A549 (cell line): ENCODE measurements around the gene FGF6. TPM values are rescaled to one million over a fixed set of nuclear protein-coding genes. Genes with fewer than 3 reads are reported as not detected.

ENCODE experiments used
- ATAC-seq, 2 experiments: fragments of 200-7000 bp in 1 of 2; fragments of >200 bp in 1 of 2; cut with Nextera tagmentation in 1 of 2; cut with Tn5 transposase in 1 of 2; 3 replicates each; pipeline versions ENCODE4 v1.8.0 to v1.9.1; 2018 to 2020; ENCODE audit warnings: mild to moderate bottlenecking in 1 of 2, moderate library complexity in 1 of 2
- CTCF ChIA-PET: fragments of 300-600 bp; sonication (Branson Sonifier 250); formaldehyde crosslinking; extraction: SDS; loops from one replicate; lab custom pipeline; 2021; ENCODE audit warnings: antibody characterized with exemption, inconsistent platforms; lab: Yijun Ruan, JAX
- POLR2A ChIA-PET: fragments of 350-600 bp; formaldehyde crosslinking; extraction: SDS; loops from one replicate; lab custom pipeline; 2021; ENCODE audit warnings: antibody characterized with exemption, inconsistent platforms; lab: Yijun Ruan, JAX
- DNase-seq, 2 experiments: peaks; one replicate each; pipeline versions ENCODE4 v3.0.0 to v3.0.0-alpha.2; 2011 to 2016; ENCODE audit warnings: low read depth in 1 of 2, low spot score in 1 of 2
- FAIRE-seq: peaks from 2 replicates; lab custom pipeline; 2011; peaks lifted over from hg19 to GRCh38; lab: Jason Lieb, UNC
- H3K27ac ChIP-seq, 2 experiments: fragments of >200 bp; sonication (Bioruptor Twin); formaldehyde crosslinking; 3 replicates each; pipeline ENCODE4 v1.5.1; 2016 to 2017
- H3K4me1 ChIP-seq: fragments of >200 bp; sonication (Bioruptor Twin); formaldehyde crosslinking; 3 replicates; pipeline ENCODE4 v1.6.1; 2016
- H3K4me2 ChIP-seq: fragments of >200 bp; sonication (Bioruptor Twin); formaldehyde crosslinking; 3 replicates; pipeline ENCODE4 v1.6.1; 2016
- H3K4me3 ChIP-seq: fragments of >200 bp; sonication (Bioruptor Twin); formaldehyde crosslinking; 3 replicates; pipeline ENCODE4 v1.5.1; 2016
- H3K9me3 ChIP-seq: fragments of >200 bp; sonication (Bioruptor Twin); formaldehyde crosslinking; 3 replicates; pipeline ENCODE4 v1.6.1; 2016
- ATOH8 ChIP-seq: fragments of 250-450 bp; sonication (Bioruptor Pico); IDR thresholded peaks from 2 replicates; pipeline ENCODE4 v1.5.0; 2020; ENCODE audit warnings: low read depth, mild to moderate bottlenecking, moderate library complexity
- BCL3 ChIP-seq: fragments of >200 bp; sonication (Bioruptor Twin); formaldehyde crosslinking; IDR thresholded peaks from 3 replicates; pipeline ENCODE4 v1.6.1; 2016
- ELK1 ChIP-seq: fragments of 150-350 bp; IDR thresholded peaks from 2 replicates; pipeline ENCODE4 v1.6.1; 2014; ENCODE audit warnings: low read depth, mild to moderate bottlenecking, low read length
- ESRRA ChIP-seq: fragments of 150-350 bp; IDR thresholded peaks from 2 replicates; pipeline ENCODE4 v1.6.1; 2014; ENCODE audit warnings: mild to moderate bottlenecking, low read length, borderline replicate concordance
- FOSL2 ChIP-seq, 2 experiments: fragments of 450-650 bp in 1 of 2; fragments of >200 bp in 1 of 2; sonication (Bioruptor Twin) in 1 of 2; formaldehyde crosslinking; IDR thresholded peaks; 2 replicates each; pipeline versions ENCODE4 v1.5.0 to v1.6.1; 2016 to 2020; ENCODE audit warnings: mild to moderate bottlenecking in 1 of 2, moderate library complexity in 1 of 2
- GATA3 ChIP-seq: IDR thresholded peaks from 2 replicates; pipeline ENCODE4 v1.6.1; 2012; ENCODE audit warnings: borderline replicate concordance
- HDAC2 ChIP-seq: fragments of 200-600 bp; sonication (generic); IDR thresholded peaks from 2 replicates; pipeline ENCODE4 v1.6.1; 2016
- HES2 ChIP-seq: fragments of >200 bp; sonication (Bioruptor Twin); formaldehyde crosslinking; IDR thresholded peaks from 2 replicates; pipeline ENCODE4 v1.6.1; 2016
- HEYL ChIP-seq: fragments of 250-450 bp; sonication (Bioruptor Pico); IDR thresholded peaks from 2 replicates; pipeline ENCODE4 v1.8.0; 2021; ENCODE audit warnings: mild to moderate bottlenecking, moderate library complexity
- MAX ChIP-seq: IDR thresholded peaks from 2 replicates; pipeline ENCODE4 v1.6.1; 2012
- MYC ChIP-seq: IDR thresholded peaks from 2 replicates; pipeline ENCODE4 v1.6.1; 2012; ENCODE audit warnings: mild to moderate bottlenecking, inconsistent platforms, low read length, improper control_type of control experiment, borderline replicate concordance
- NFE2L2 ChIP-seq: fragments of 150-350 bp; conservative IDR thresholded peaks from 2 replicates; pipeline ENCODE4 v1.6.1; 2014; ENCODE audit warnings: low read length
- POLR2A ChIP-seq: IDR thresholded peaks from 2 replicates; pipeline ENCODE4 v1.6.1; 2012; ENCODE audit warnings: mild to moderate bottlenecking, low read length
- RARB ChIP-seq: fragments of 250-450 bp; sonication (Bioruptor Pico); IDR thresholded peaks from 2 replicates; pipeline ENCODE4 v1.8.0; 2021; ENCODE audit warnings: mild to moderate bottlenecking, moderate library complexity
- RCOR1 ChIP-seq: fragments of 150-350 bp; IDR thresholded peaks from 2 replicates; pipeline ENCODE4 v1.6.1; 2014; ENCODE audit warnings: antibody characterized with exemption, low read length, low read depth
- SMC3 ChIP-seq: fragments of >200 bp; sonication (Bioruptor Twin); formaldehyde crosslinking; IDR thresholded peaks from 3 replicates; pipeline ENCODE4 v1.6.1; 2018; ENCODE audit warnings: inconsistent platforms
- ZC3H11A ChIP-seq: fragments of 450-650 bp; IDR thresholded peaks from 2 replicates; pipeline ENCODE4 v1.6.1; 2014; ENCODE audit warnings: antibody characterized with exemption, mild to moderate bottlenecking
- ZNF302 ChIP-seq: fragments of 250-450 bp; sonication (Bioruptor Pico); IDR thresholded peaks from 2 replicates; pipeline ENCODE4 v1.9.0; 2021; ENCODE audit warnings: inconsistent platforms, mild to moderate bottlenecking, moderate library complexity
- ZSCAN20 ChIP-seq: fragments of 250-450 bp; sonication (Bioruptor Pico); IDR thresholded peaks from 2 replicates; pipeline ENCODE4 v1.8.0; 2022; ENCODE audit warnings: mild to moderate bottlenecking, moderate library complexity
- WGBS: methylation state at CpG from one replicate; pipeline ENCODE4 v1.1.6; 2017; ENCODE audit errors: missing lambda C conversion rate; 5-methylcytosine and 5-hydroxymethylcytosine counted together
- polyA plus RNA-seq, 4 experiments: library from polyadenylated mRNA; depleted of rRNA in 3 of 4; stranded (reverse); fragments of >200 nt; fragmentation: RNase III in 1 of 4; extraction: RNeasy Plus Mini Kit Qiagen cat#74134 plus additional on column Dnase treatment in 1 of 4; gene quantifications; 2 replicates in 3 of 4; 3 replicates in 1 of 4; pipeline ENCODE4 v1.2.3, GENCODE V29; 2011 to 2017
- TF ChIP-seq, protein P1 (sequence below): fragments of >200 bp; sonication (Bioruptor Twin); formaldehyde crosslinking; IDR thresholded peaks from 3 replicates; pipeline ENCODE4 v1.5.1; 2016
- TF ChIP-seq, protein P2 (sequence below): IDR thresholded peaks from 2 replicates; pipeline ENCODE4 v1.6.1; 2012; ENCODE audit warnings: low read depth, borderline replicate concordance

The FGF6 gene
- polyA plus RNA-seq, 2 of the 4 experiments (the other 2 are of a cell fraction), result not detected

DNA sequence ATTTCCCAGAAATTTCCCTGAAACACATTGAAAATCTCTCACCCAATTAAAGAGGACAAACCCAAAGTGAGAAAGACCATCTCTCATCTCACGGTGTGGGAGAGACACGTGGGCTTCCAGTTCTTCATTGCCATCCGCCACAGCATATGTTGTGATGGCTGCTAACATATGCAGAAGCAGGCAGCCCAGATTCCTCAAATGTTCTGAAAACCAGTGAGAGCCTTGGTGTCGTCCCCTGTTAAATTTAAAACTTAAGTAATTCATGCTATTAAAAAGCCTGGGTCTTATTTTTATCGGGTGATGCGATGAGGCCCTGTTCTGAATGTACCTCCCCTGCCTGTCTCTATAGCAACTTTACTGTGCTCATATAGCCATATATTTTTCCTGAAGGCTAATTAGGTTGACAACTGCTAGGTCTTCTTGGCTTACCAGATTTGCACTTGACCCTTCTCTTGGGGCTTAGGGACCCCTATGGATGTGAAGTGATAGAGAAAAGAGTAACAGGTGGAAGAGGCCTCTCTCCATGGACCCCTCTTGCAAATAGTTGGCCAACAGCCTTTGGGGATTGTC lies 2.8 kb upstream of the FGF6 start:
- WGBS, result 28% methylated on average over 6 of the region's 6 CpGs
- FAIRE-seq, result no peak

GRCh38 chr12:4447151-4447550 lies 1.5 kb upstream of the FGF6 start:
- CTCF ChIA-PET, result interaction anchor here (1.6 kb wide), 1 partner anchor 20 kb away, joined by 4 read pairs; no protein-coding TSS in a partner anchor
- H3K4me3 ChIP-seq, result no peak overlapping the region
- no peaks in the 10 kb centered on the region for H3K9me3 ChIP-seq
- POLR2A ChIA-PET, result no interaction called here
- DNase-seq (no peak), ATAC-seq (no peak), FAIRE-seq (no peak)
- no peak overlapping the region for H3K27ac ChIP-seq
- WGBS, result 22% methylated on average over 3 of the region's 3 CpGs
- no peaks in the 10 kb centered on the region for H3K4me1 ChIP-seq
- H3K4me2 ChIP-seq, result no peak overlapping the region
- no peak for TF ChIP-seq ZC3H11A
- no peak for TF ChIP-seq FOSL2 (IDR thresholded peaks at IDR 0.05)
- TF ChIP-seq FOSL2 (CRISPR knock-in tag; IDR thresholded peaks at IDR 0.05), result no peak
- no peak for TF ChIP-seq MYC
- TF ChIP-seq BCL3, result no peak
- no peak for TF ChIP-seq GATA3
- TF ChIP-seq HEYL (CRISPR knock-in tag), result no peak
- TF ChIP-seq NFE2L2, result no peak
- TF ChIP-seq RCOR1, result no peak

More for the DNA sequence above, 2.8 kb upstream of the FGF6 start:
- DNase-seq, result no peak
- CTCF ChIA-PET, result no interaction called here
- Histone ChIP-seq H3K27ac (no peak overlapping the region), H3K4me3 (no peak overlapping the region), H3K9me3 (no peaks in the 10 kb centered on the region; the same call in 2 of the 3 replicates)
- POLR2A ChIA-PET, result no interaction called here
- no peak for TF ChIP-seq HDAC2
- TF ChIP-seq, protein P1, sequence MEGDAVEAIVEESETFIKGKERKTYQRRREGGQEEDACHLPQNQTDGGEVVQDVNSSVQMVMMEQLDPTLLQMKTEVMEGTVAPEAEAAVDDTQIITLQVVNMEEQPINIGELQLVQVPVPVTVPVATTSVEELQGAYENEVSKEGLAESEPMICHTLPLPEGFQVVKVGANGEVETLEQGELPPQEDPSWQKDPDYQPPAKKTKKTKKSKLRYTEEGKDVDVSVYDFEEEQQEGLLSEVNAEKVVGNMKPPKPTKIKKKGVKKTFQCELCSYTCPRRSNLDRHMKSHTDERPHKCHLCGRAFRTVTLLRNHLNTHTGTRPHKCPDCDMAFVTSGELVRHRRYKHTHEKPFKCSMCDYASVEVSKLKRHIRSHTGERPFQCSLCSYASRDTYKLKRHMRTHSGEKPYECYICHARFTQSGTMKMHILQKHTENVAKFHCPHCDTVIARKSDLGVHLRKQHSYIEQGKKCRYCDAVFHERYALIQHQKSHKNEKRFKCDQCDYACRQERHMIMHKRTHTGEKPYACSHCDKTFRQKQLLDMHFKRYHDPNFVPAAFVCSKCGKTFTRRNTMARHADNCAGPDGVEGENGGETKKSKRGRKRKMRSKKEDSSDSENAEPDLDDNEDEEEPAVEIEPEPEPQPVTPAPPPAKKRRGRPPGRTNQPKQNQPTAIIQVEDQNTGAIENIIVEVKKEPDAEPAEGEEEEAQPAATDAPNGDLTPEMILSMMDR, result no peak
- TF ChIP-seq RARB (CRISPR knock-in tag), result no peak
- no peak for TF ChIP-seq MAX
- no peak for TF ChIP-seq ZSCAN20 (CRISPR knock-in tag)
- TF ChIP-seq BCL3, result no peak
- TF ChIP-seq ZC3H11A, result no peak
- no peak for TF ChIP-seq ATOH8 (CRISPR knock-in tag)
- TF ChIP-seq ZNF302 (CRISPR knock-in tag), result no peak
- TF ChIP-seq, protein P2, sequence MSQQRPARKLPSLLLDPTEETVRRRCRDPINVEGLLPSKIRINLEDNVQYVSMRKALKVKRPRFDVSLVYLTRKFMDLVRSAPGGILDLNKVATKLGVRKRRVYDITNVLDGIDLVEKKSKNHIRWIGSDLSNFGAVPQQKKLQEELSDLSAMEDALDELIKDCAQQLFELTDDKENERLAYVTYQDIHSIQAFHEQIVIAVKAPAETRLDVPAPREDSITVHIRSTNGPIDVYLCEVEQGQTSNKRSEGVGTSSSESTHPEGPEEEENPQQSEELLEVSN, result no peak
- TF ChIP-seq SMC3, result no peak
- no peak for TF ChIP-seq POLR2A
- TF ChIP-seq MYC, result no peak
- TF ChIP-seq ELK1, result no peak
- no peak for TF ChIP-seq ESRRA
- no peak for TF ChIP-seq HES2
- TF ChIP-seq, all 56 proteins: peak for 0
- no peaks in the 10 kb centered on the region for H3K4me1 ChIP-seq
- no peak overlapping the region for H3K4me2 ChIP-seq
- no peak for ATAC-seq
